22Rv1 (cell line): ENCODE data around the gene GPR176.
"Not testable (repeated sequence)": the region's sequence is repeated elsewhere in the genome, so short reads cannot be mapped to it uniquely, and the experiment has no call there.

Source experiments
- H3K27ac ChIP-seq: fragments of 450-650 bp; 2 replicates; pipeline ENCODE4 v1.5.1; 2017
- ZFX ChIP-seq: fragments of 450-650 bp; IDR thresholded peaks from 2 replicates; pipeline ENCODE4 v1.6.1; 2017; ENCODE audit warnings: antibody characterized with exemption, borderline replicate concordance
- TF ChIP-seq, protein P1 (sequence below): fragments of 450-650 bp; IDR thresholded peaks from 2 replicates; pipeline ENCODE4 v1.5.1; 2017; ENCODE audit warnings: mild to moderate bottlenecking

GPR176 gene

DNA sequence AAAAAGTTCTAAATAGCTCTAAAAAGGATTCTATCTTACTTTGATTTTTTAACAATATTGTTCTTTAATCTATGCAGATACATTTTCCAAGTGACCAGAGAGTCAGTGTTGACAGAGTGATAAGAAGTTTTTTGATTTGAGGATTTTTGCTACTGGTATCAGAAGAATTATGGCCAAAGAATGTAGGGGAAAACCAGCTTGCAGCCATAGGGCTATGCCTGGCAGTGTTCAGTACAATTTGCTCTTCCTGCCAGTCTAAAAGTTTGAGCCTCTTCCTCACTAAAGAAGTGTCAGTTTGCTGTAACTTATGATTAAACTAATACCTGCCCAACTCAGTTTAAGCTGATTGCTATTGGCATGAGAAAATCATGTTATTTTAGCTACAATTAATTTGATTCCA, 102.2 kb downstream of the GPR176 start:
- no peak for TF ChIP-seq ZFX
- TF ChIP-seq, protein P1, sequence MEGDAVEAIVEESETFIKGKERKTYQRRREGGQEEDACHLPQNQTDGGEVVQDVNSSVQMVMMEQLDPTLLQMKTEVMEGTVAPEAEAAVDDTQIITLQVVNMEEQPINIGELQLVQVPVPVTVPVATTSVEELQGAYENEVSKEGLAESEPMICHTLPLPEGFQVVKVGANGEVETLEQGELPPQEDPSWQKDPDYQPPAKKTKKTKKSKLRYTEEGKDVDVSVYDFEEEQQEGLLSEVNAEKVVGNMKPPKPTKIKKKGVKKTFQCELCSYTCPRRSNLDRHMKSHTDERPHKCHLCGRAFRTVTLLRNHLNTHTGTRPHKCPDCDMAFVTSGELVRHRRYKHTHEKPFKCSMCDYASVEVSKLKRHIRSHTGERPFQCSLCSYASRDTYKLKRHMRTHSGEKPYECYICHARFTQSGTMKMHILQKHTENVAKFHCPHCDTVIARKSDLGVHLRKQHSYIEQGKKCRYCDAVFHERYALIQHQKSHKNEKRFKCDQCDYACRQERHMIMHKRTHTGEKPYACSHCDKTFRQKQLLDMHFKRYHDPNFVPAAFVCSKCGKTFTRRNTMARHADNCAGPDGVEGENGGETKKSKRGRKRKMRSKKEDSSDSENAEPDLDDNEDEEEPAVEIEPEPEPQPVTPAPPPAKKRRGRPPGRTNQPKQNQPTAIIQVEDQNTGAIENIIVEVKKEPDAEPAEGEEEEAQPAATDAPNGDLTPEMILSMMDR = no peak
- no peak overlapping the region for H3K27ac ChIP-seq

DNA sequence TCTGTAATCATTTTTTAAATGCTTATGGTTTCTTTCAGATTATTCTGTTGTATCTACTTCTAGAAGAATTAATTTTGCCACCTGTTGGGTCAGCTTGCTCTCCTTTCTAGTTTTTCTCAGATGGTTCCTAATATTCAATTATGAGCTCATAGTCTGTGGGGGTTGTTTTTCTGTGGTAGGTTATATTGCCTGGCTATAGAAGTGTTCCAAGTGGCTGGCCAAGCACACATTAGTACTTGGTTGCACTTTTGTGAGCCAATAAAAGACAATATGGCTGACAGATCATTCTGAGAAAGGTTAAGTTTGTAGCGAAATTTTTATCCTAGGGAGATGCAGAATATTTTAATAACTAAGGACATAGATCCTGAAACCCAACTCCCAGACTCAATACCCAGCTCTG, 105.6 kb downstream of the GPR176 start:
- no peak overlapping the region for H3K27ac ChIP-seq
- TF ChIP-seq, protein P1 = no peak
- no peak for TF ChIP-seq ZFX

DNA sequence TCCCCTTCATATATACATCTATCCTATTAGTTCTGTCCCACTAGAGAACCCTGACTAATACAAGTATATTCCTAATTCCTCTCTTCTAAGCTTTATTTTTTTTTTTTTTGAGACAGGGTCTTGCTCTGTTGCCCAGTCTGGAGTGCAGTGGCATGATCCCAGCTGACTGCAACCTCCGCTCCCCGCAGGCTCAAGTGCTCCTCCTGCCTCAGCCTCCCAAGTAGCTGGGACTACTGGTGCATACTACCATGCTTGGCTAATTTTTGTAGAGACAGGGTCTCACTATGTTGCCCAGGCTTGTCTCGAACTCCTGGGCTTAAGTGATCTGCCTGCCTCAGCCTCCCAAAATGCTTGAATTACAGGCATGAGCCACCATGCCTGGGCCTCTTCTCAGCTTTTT, 107.4 kb downstream of the GPR176 start:
- not testable (repeated sequence) for H3K27ac ChIP-seq

DNA sequence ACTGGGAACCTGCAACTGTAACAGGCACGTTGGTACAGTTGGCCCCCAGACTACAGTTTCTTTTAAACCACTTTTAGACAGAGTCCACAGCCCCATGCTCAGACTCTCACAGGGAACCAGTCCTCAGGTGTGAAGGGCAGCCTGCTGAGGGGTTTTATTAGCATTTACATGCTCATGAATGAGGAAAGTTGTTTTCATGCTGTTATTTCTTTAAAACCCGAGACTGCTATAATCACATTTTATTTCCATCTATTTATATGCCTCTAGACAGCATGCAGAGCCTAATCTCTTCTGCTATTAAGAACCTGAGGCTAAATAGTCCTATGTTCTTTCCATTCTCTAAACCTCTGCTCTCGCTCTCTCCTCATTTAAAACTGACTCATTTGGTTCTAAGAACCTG, 111.2 kb downstream of the GPR176 start:
- TF ChIP-seq, protein P1 = no peak
- TF ChIP-seq ZFX = no peak
- no peak overlapping the region for H3K27ac ChIP-seq

DNA sequence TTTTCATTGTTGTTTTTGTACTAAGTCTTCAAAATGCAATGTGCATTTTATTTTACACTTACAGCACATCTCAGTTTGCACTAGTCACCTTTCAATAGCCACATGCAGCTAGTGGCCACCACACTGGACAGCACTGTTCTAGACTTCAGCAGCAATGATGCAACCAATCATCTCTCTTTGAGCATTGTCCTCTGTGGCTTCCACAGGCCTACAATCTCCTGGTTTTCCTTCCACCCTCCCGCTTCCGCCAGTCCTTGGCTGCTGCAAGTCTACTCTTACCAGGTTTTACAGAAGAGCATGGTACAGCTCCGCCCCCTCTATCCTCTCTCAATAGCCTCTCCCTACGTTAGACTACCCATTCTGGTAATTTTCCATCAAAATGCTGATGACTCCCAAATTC, 112.3 kb downstream of the GPR176 start:
- TF ChIP-seq, protein P1 = no peak
- TF ChIP-seq ZFX = no peak
- H3K27ac ChIP-seq = no peak overlapping the region

DNA sequence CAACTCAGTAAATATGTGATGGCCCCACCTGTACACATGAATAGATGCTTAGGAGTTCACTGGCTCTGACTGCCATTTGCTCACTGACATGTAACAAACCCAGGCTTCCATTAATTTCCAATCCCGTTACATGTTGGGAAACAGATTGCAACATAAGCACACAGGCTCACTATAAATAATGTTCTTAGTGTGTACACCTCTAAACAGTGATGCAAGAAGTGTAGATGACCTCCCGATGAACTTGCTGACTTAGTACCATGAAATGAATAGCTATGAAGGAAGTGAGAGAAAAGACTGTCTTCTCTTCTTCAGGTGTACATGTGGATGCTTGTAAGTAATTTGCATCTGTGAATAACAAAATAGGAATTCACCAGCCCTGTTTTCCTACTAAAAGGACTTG, 116.0 kb downstream of the GPR176 start:
- TF ChIP-seq, protein P1 = no peak
- no peak for TF ChIP-seq ZFX
- H3K27ac ChIP-seq = no peak overlapping the region

DNA sequence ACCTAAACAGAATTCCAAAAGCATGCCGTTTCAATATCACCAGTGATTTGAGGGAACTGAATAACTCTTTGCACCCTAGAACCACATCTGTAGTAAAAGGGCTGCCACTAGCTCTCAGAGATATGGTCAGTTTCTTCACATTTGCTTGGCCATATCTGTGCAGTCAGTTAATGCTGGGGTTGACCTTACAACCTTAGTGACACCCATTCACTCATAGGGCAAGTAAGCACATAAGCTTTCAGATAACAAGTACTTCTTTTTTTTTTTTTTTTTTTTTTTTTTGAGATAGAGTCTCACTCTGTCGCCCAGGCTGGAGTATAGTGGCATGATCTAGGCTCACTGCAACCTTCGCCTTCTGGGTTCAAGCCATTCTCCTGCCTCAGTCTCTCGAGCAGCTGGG, 117.0 kb downstream of the GPR176 start:
- no peak for TF ChIP-seq ZFX

DNA sequence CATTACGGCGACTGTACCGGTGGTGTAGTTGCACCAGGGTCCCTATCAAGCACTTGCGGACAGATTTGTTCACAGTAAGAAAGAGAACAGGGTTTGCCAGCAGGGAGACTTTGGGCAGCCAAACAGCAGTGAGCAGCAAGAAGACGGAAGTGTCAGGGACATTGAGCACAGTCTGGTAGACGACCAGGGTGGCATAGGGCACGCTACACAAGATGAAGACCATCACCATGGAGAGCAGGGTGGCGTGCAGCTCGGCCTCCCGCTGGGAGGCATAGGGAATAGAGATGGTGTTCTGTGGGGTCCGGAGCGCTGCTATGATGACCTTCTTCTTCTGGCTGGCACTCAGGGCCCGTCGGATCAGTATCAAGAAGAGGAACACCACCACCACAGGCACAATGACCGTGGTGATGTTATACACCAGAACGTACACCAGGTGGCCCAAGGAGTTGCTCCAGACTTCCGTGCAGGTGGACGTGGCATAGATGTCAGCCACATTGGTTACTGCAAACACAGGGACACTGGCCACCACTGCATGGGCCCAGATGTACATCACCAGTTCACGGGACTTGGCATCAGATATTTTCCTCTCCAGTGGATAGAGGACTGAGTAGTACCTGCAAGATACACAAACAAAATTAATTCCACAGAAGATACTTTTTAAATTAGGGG, 118.3 kb downstream of the GPR176 start:
- no peak overlapping the region for H3K27ac ChIP-seq
- no peak for TF ChIP-seq ZFX
- TF ChIP-seq, protein P1 = peak; percentile 73

More for the DNA sequence above, 117.0 kb downstream of the GPR176 start:
- H3K27ac ChIP-seq = no peak overlapping the region
